B cell (primary cell): ENCODE measurements around the gene RAMP2.

ENCODE experiments used
- EZH2 ChIP-seq: IDR thresholded peaks from 2 replicates; pipeline ENCODE4 v1.6.1; 2012; ENCODE audit warnings: borderline replicate concordance, low read depth, mild to moderate bottlenecking, moderate library complexity, low read length; ENCODE audit not compliant: insufficient read depth, poor library complexity, severe bottlenecking
- TF ChIP-seq, protein P1 (sequence below): fragments of 200-600 bp; IDR thresholded peaks from one replicate; pipeline ENCODE4 v1.8.0; 2022; ENCODE audit warnings: antibody characterized with exemption, mild to moderate bottlenecking

- TF ChIP-seq, protein P1, sequence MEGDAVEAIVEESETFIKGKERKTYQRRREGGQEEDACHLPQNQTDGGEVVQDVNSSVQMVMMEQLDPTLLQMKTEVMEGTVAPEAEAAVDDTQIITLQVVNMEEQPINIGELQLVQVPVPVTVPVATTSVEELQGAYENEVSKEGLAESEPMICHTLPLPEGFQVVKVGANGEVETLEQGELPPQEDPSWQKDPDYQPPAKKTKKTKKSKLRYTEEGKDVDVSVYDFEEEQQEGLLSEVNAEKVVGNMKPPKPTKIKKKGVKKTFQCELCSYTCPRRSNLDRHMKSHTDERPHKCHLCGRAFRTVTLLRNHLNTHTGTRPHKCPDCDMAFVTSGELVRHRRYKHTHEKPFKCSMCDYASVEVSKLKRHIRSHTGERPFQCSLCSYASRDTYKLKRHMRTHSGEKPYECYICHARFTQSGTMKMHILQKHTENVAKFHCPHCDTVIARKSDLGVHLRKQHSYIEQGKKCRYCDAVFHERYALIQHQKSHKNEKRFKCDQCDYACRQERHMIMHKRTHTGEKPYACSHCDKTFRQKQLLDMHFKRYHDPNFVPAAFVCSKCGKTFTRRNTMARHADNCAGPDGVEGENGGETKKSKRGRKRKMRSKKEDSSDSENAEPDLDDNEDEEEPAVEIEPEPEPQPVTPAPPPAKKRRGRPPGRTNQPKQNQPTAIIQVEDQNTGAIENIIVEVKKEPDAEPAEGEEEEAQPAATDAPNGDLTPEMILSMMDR = no peak
- TF ChIP-seq EZH2 = no peak
Measured at GRCh38 chr17:42783791-42784138, 22.7 kb downstream of the RAMP2 start.
